OCI-LY3 (cell line): ENCODE measurements around the gene RBPJL.

Experiments used
- CTCF ChIP-seq: fragments of 200-600, 300-600 bp; sonication (generic); IDR thresholded peaks from 2 replicates; pipeline ENCODE4 v1.5.1; 2014; ENCODE audit warnings: antibody characterized with exemption, low read length, low read depth
- EZH2phosphoT487 ChIP-seq: fragments of 200-600 bp; shearing (Covaris generic); IDR thresholded peaks from 2 replicates; pipeline ENCODE4 v1.6.1; 2018; ENCODE audit warnings: antibody characterized with exemption, mixed run types, low read depth

GRCh38 chr20:45289942-45290676, 16.5 kb upstream of the RBPJL start:
- TF ChIP-seq CTCF (no peak), EZH2phosphoT487 (no peak)
